NOMO-1 treated with DMSO at 0.1 percent for 48 hours (cell line): ENCODE data around the gene TMEM130.
"Not testable (repeated sequence)": the region's sequence is repeated elsewhere in the genome, so short reads cannot be mapped to it uniquely, and the experiment has no call there.

Source experiments
- DNase-seq: peaks from one replicate; lab custom pipeline; 2025; ENCODE audit not compliant: unreplicated experiment; lab: John Stamatoyannopoulos, UW

The TMEM130 gene

DNA sequence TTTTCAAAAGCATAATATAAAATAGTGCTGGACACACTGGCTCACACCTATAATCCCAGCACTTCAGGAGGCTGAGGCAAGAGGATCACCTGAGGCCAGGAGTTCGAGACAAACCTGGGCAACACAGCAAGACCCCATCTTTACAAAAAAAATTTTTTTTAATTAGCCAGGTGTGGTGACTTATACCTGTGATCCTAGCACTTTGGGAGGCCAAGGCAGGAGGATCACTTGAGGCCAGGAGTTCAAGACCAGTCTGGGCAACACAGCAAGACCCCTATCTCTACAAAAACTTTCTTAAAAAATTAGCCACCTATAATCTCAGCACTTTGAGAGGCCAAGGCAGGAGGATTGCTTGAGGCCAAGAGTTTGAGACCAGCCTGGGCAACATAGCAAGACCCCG, 27.3 kb downstream of the TMEM130 start:
- DNase-seq = not testable (repeated sequence)

DNA sequence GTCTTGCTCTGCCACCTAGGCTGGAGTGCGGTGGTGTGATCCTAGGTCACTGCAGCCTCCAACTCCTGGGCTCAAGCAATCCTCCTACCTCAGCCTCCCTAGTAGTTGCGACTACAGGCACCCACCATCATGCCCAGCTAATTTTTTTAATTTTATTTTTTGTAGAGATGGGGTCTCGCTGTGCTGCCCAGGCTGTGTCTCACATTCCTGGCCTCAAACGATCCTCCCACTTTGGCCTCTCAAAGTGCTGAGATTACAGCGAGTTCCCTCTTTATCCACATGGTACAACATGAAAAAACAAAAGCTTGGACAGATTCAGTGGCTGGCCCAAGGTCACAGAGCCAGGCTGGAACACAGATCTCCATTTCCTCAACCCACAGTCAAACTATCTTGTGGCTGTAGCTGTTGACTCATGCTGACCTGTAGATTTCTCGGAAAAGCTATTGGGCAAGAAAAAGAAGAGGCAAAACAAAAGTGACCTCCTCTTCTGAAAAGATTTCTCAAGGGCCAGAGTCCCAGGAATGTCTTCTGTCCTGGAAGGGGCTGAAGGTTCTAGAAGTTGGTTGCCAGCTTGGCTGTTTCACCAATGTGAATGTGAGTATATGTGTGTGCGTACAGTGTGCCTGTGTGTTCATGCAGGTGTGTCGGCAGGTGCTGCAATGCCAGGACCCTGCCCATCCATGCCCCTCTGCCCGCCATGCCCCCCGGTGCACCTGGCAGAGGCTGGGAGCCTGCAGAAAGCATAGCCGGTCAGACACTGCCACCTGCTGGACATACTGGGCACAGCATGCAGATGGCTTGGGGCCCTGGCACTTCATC, 28.4 kb downstream of the TMEM130 start:
- peak; percentile 27 for DNase-seq

DNA sequence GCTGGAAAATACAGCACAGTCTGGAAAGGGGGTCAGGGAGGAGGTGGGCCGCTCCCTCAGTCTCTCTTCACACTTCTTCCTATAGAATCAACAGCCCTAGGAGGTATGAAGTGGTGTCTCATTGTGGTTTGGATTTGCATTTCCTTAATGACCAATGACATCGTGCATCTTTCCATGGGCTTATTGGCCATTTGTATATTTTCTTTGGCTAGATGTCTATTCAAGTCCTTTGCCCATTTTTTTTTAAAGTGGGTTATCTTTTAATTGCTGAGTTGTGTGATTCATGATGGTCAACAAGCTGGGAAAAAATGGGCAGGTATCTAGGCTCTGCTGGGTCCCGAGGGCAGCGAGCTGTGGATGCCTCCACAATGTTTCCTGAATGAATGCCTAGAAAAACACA, 29.1 kb downstream of the TMEM130 start:
- DNase-seq = no peak

DNA sequence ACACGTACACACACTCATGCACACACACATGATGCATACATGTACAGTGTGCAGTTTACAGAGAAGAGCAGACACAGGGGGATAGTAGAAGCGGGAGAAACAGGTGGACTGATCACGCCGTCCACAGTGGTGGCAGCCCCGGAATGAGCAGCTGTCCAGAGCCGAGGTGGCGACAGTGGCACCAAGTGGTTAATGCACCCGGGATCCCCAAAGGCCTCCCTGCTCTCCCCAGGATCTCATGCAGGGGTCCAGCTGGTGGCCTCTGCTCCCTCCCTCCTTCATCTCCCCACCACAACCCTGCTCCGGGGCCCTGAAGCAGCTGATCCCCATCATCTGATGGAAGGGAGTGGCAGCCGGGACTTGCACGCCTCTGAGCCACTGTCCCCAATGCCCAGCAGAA, 29.7 kb downstream of the TMEM130 start:
- no peak for DNase-seq

DNA sequence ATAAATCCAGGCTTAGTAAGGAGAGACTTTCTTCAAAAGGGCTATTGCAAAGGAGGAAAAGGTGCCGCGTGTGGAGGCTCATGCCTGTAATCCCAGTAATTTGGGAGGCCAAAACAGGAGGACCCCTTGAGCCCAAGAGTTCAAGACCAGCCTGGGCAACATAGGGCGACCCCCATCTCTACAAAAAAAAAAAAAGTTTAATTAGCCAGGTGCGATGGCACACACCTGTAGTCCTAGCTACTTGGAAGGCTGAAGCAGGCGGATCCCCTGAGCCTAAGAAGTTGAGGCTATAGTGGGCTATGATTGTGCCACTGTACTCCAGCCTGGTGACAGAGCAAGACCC, 32.2 kb downstream of the TMEM130 start:
- DNase-seq = no peak

DNA sequence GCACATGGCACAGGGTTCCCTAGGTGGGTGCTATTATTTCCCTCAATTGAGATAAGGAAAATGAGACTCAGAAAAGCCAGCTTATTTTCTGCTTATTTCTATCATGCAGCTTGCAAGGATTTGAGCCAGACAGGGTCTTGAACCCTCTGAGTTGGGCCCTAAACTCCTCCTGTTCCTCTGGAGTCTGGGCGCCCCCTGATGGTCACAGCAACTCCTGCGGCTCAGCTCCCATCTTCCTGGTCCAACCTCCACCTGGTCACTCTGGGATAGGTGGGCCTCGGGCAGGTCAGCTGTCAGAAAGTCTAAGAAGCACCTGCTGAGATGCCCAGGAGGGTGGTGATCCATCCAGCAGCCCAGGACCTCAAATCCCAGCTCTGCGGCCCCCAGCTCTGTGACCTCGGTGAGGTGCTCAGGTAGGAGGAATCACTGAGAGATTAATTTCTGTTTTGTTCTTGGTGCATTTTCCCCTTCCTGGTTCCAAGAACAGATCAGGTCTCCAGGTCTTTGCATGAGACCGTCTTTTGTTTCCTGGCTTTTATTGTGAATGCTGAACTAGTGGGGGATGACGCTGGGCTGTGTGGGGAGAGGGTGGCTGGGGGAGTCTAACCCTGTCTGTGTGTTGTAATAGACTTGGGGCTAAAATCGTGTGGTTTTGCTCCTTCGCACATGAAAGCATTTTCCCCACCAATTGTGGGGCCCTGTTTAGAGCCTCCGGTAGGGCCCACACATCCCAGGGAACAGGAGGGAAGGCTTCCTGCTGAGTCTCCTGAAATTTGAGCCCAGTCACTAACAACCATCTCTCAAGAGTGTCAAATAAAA, 32.8 kb downstream of the TMEM130 start:
- peak; percentile 54 for DNase-seq

DNA sequence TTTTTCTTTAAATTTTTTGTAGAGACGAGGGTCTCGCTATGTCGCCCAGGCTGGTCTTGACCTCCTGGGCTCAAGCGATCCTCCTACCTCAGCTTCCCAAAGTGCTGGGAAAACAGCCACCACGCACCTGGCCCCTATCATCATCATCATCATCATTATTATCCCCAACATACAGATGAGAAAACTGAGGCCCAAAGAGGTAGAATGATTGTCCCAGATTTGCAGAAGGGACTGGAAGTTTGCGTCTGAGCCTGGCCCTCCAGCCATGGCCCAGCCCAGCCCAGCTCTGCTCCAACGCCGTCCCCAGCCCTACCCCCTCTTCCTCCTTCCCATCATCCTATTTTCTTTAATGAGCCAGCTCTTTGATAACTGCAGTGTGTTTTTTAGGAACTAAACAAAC, 34.9 kb downstream of the TMEM130 start:
- DNase-seq = no peak

DNA sequence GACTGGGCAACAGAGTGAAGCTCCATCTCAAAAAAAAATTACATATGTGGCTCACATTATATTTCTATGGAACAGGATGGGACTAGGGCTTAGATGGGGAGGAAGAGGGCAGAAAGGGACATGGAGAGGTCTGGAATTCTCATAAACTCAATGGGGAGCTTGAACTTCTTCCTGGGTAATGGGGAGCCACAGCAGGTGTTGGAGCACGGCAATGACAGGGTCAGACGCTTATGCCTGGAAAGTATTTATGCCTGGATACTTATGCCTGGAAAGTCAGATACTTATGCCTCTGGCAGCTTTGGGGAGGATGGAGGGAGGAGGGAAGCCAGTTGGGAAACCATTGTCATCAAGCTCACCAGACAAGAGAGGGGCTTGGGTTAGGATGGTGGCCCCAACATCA, 36.8 kb downstream of the TMEM130 start:
- DNase-seq = no peak

DNA sequence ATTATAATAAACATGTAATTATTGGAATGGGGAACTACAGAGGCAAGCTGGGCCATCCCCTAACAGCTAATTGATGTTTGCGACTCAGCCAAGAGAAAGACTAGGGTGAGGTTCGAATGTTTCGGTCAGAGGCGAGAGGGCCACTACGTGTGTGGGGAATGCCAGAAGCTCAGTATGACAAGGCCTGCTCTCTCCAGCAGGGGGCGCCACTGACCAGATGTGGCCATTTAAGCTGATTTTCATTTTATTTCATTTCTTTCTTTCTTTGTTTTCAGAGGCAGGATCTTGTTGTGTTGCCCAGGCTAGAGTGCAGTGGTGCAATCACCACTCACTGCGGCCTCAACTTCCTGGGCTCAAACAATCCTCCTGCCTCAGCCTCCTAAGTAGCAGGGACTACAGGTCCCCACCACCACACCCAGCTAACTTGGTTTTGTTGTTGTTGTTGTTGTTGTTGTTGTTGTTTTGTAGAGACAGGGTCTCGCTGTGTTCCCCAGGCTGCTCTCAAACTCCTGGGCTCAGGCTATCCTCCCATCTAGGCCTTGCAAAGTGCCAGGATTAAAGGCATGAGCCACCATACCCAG, 38.1 kb downstream of the TMEM130 start:
- DNase-seq = peak; percentile 37

DNA sequence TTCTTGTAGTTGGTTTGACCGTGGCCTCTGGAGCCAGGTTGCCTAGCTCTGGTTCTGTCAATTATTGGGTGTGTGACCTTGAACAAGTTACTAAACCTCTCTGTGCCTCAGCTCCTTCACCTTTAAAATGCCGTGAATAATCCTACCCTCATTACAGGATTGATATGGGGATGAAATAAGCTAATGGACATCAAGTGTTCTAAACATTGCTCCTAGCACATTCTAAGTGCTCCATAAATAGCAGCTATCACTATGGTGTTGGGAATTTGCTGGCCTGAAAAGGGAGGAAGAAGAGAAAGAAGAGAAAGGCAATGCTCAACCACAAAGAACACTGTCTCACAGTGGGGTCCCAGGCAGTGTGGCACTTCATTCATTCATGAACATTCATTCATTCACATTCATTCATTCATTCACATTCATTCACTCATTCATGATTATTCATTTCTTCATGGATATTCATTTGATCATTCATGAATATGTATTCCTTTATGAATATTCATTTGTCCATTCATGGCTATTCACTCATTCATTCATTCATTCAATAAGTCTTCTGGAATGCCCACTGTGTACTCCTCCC, 38.8 kb downstream of the TMEM130 start:
- DNase-seq = no peak

DNA sequence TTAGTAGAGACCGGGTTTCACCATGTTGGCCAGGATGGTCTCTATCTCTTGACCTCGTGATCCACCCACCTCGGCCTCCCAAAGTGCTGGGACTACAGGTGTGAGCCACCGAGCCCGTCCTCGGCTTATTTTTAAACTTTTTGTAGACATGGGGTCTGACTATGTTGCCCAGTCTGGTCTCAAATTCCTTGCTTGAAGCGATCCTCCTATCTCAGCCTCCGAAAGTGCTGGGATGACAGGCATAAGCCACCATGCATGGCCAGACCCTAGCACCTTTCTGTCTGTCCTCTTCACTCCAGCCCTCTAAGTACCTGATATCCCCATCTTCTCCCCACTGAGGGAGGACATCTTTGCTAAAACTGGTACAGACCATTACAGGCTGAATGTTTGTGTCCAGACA, 41.4 kb downstream of the TMEM130 start:
- DNase-seq = no peak

DNA sequence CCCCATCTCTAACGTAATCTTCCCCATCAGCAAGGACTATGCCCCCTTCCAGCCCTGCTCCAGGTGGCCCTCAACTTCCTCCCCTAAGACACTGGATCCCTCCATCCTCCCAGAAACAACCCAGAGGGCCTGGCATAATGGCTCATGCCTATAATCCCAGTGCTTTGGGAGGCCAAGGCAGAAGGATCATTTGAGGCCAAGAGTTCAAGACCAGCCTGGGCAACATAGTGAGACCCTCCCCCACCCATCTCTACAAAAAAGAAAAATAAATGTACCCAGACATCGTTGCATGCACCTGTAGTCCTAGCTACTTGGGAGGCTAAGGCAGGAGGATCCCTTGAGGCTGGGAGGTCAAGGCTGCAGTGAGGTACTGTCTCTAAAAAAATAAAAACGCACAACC, 42.6 kb downstream of the TMEM130 start:
- DNase-seq = no peak

DNA sequence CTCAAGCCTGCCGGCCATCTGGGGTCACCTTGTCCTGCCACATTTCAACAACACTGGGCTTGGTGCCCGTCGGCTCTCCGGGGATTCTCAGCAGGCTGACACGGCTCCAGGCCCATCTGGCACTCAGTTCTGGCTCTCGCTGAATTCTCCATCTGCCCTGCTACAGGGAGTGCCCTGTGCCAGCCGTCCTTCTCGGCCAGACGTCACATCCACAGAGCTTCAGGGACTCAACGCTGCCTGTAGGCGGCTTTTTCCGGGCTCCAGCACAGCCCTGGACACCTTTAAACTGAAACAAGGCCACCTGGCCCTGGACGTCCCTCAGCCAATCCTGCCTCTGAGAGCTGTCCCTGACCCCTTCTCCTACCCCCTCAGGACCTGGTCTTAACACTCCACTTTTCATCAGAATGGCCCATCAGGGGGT, 43.0 kb downstream of the TMEM130 start:
- no peak for DNase-seq

DNA sequence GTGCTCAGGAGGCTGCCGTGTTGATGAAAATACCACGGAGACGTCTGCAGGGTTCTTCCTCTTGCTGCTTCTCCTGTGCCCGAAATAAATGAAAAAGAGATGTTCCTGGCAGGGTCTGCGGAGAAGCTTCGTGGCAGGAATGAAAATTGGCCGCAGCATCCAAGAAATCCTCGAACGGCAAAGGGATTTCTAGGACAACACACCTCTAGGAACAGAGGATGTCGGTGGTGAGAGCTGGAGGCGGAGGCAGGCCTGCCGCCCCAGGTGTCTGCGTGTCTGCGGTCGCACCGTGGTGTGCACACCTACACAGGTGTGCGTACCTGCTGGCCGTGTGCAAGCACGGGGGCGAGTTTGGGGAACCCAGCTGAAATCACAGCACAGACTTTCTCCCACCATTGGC, 43.4 kb downstream of the TMEM130 start:
- no peak for DNase-seq

DNA sequence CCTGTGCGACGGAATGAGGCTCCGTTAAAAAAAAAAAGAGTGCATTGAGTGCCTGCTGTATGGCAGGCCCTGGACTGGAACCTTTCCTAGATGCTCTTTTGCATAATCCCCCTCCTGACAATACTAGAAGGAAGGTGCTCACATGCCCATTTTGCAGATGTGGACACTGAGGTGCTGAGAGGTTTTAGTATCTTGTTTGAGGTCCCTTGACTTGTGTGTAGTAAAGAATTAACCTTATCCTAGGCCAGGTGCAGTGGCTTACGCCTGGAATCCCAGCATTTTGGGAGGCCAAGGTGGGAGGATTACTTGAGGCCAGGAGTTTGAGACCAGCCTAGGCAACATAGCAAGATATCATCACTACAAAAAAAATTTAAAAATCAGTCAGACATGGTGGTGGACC, 46.6 kb downstream of the TMEM130 start:
- no peak for DNase-seq

DNA sequence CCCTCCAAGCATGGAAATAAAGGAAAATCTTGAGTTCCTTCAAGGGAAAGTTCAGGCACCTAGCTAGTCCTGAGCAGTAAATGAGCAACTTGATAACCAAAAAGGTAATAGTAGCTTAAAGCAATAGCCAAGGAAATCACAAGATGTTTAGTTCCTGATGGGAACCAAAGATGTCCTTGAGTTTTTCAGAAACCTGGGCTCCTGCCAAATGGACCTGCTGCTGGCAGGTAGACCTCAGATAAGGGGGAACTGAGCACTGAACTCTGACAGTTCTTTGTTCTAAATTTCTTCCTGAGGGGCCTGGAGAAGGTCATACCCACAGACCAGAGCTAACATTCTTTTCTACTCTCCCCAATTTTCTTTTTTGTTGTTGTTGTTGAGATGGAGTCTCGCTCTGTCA, 48.5 kb downstream of the TMEM130 start:
- no peak for DNase-seq

DNA sequence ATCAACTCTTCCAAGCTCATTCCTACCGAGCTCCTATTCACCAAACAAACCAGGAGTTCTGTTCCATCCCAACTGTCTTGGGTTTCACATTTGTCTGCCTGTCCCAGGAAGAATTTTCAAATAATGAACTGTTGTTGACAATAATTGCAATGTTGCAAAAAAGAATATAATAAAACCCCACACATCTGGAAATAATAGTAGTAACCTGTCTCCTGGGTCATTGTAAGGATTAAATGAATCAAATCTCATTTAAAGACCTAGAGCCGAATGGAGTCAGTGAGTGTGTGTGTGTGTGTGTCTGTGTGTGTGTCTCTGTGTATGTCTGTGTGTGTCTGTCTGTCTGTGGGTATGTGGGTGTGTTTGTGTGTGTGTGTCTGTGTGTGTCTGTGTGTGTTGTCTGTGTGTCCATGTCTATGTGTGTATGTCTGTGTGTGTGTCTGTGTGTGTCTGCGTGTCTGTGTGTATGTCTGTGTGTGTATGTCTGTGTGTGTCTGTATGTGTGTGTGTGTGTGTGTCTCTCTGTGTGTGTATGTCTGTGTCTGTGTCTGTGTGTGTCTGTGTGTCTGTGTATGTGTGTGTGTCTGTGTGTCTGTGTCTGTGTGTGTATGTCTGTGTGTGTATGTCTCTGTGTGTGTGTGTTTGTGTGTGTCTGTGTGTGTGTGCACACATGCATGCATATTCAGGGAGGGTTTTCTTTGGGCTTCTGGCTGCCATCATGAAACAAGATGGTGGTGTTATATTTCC, 52.7 kb downstream of the TMEM130 start:
- DNase-seq = no peak

DNA sequence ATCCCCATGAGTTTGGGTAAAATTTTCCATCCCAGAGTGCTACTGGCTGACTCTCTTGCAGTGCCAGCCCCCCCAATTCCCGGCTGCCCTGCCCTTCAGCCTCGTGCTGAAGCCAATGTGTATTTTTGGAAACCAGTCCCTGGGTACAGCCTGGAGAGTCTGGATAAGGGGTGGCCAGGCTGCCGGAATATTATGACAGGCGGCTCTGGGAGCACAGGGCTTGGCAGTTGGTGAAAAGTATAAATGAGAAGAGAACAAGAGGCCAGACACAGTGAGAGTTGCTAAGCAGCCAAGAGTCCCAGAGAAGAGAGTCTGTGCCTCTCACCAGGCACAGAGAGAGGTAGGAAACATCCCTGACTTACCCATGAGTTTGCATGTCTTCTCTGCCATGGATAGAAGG, 53.6 kb downstream of the TMEM130 start:
- DNase-seq = no peak

DNA sequence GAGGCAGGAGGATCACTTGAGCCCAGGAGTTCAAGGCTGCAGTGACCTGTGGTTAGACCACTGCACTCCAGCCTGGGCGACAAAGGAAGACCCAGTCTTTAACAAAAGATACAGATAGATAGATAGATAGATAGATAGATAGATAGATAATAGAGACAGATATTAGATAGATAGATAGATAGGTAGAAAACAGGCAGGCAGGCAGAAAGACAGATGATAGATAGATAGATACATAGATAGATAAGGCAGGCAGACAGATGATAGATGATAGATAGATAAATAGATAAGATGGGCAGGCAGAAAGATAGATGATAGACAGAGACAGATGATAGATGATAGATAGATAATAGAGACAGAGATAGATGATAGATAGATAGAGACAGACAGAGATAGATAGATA, 54.5 kb downstream of the TMEM130 start:
- no peak for DNase-seq

DNA sequence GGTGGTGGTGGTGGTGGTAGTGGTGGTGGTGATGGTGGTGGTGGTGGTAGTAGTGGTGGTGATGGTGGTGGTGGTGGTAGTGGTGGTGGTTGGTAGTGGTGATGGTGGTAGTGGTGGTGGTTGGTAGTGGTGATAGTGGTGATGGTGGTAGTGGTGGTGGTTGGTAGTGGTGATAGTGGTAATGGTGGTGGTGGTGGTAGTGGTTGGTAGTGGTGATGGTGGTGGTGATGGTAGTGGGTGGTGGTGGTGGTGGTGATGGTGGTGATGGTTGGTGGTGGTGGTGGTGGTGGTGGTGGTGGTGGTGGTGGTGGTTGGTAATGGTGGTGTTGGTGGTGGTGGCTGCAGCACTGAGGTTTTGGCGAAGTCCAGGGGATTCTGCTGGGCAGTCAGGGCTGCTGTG, 58.5 kb downstream of the TMEM130 start:
- DNase-seq = no peak

DNA sequence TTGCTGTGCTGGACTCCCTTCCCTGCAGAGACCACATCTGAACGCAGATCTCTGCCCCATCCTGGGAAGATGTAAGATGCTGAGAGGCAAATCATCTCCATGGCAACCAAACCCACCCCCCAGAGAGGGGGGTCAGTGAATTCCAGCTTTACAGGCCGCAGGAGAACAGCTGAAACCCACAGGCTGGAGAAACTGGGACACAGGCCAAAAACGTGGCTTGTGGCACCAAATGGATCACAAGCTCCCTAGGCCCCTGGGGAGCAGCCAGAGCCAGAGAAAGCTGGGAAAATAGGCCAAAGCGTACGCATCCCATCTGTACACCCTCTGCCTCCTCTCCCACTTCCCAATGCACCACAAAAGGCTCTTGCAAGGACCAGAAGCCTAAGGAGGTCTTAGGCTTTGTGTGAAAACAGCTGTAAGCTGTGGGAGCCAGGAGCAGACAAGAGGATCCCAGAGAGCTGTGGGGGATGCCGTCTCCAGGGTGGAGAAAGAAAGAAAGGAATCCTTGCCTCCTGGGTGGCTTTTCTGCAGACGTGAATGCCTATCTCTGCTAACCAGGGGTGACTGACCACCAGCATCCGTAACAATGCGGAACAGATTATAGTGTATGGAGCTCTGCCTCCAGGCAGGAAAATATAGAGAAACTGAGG, 59.5 kb downstream of the TMEM130 start:
- DNase-seq = no peak
